Measurements from ENCODE around the gene CMPK1. TPM values are rescaled to one million over a fixed set of nuclear protein-coding genes. Genes with fewer than 3 reads are reported as not detected.

The CMPK1 gene
- total and polyA plus RNA-seq, 10 of the 15 experiments (the other 5 are each of a cell fraction or from before 2014, with no cell fraction given) = 43.7 to 159 (median 85.6) TPM

DNA sequence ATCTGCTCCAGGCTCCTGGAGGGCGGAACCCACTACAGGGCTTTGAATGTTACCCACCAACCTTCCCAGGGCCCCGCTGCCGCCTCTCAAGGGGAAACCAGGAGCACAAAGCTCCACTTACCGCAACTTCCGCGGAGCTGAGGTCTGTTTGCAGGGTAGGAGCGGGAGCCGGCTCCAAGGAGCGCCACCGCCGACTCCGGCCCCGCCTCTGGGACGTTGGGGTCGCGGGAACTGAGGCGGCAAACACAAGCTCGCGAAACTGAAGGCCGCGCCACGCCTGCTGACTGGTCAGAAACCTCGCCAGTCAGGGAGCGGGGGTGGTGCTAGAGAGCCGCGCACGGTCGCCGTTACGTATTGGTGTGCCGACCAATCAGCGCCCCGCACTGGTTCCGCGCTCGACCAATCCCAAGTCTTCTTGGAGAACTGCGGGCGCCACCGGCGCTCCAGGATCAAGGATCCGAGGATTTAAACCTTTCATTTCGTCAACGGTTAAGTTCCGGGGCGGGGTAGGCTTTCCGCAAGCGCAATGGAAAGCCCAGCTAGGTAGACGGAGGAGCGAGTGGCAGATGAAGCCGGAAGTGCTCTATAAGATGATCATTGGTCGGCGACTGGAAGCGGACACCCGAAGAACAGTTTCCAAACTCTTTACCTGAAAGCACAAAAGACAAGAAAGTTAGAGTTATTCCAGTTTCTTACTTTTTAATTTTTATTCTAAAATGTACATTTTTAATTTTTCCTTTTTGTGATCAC lies 19.5 kb upstream of the CMPK1 start, which contains the start of gene STIL (continued):
- TF ChIP-seq POLR2AphosphoS5 (IDR thresholded peaks at IDR 0.05; ENCODE audit: low read length) (peak; percentile 89), GATAD2B (conservative IDR thresholded peaks at IDR 0.05; ENCODE audit: low read depth) (peak; percentile 63; the same call in 1 of the 2 replicates), LARP7 (IDR thresholded peaks at IDR 0.05) (no peak), HDGF (IDR thresholded peaks at IDR 0.05) (0 out of 2 replicates have a peak, but pooled peaks have one; percentile 18), EP300 (IDR thresholded peaks at IDR 0.05; ENCODE audit: borderline replicate concordance in 1 of 2, control insufficient read depth in 1 of 2, low read depth in 2 of 2, low read length in 2 of 2) (peak in 1 of 2 experiments; percentile 39; a peak in 1 of 4 replicates), ZNF622 (IDR thresholded peaks at IDR 0.05) (no peak), MEF2B (IDR thresholded peaks at IDR 0.05; ENCODE audit: partially characterized antibody, poor library complexity, severe bottlenecking) (no peak), DPF2 (IDR thresholded peaks at IDR 0.05) (peak; percentile 37; the same call in 1 of the 2 replicates), TARDBP (IDR thresholded peaks at IDR 0.05; ENCODE audit: borderline replicate concordance) (no peak), MXI1 (IDR thresholded peaks at IDR 0.05; ENCODE audit: low read depth, low read length) (peak; percentile 94), KAT2A (conservative IDR thresholded peaks at IDR 0.05; ENCODE audit: control insufficient read depth, low read depth, low read length) (no peak), RBBP5 (conservative IDR thresholded peaks at IDR 0.05) (no peak), ZZZ3 (IDR thresholded peaks at IDR 0.05; ENCODE audit: control insufficient read depth, insufficient read length, low read depth) (no peak), MTA2 (IDR thresholded peaks at IDR 0.05; ENCODE audit: low read depth) (no peak), SMAD5 (IDR thresholded peaks at IDR 0.05; ENCODE audit: low read depth) (no peak), STAT1 (conservative IDR thresholded peaks at IDR 0.05) (no peak), RFX5 (IDR thresholded peaks at IDR 0.05; ENCODE audit: low read depth, low read length) (peak; percentile 82), NR2C2 (IDR thresholded peaks at IDR 0.05; ENCODE audit: borderline replicate concordance, control insufficient read depth, insufficient read length, low read depth) (no peak), SPI1 (IDR thresholded peaks at IDR 0.05; ENCODE audit: borderline replicate concordance, insufficient read depth, low read depth, low read length) (peak; percentile 13; the same call in 1 of the 2 replicates), RAD21 (IDR thresholded peaks at IDR 0.05; ENCODE audit: insufficient read depth, low read depth, low read length) (no peak), ZNF217 (IDR thresholded peaks at IDR 0.05) (no peak), ETV6 (conservative IDR thresholded peaks at IDR 0.05 in 1 of 2, IDR thresholded peaks at IDR 0.05 in 1 of 2; ENCODE audit: borderline replicate concordance in 1 of 2, low read depth in 1 of 2) (no peak), NFIC (IDR thresholded peaks at IDR 0.05; ENCODE audit: low read depth, low read length) (peak; percentile 24; the same call in 1 of the 2 replicates), JUND (IDR thresholded peaks at IDR 0.05; ENCODE audit: low read depth, low read length) (no peak), IRF4 (IDR thresholded peaks at IDR 0.05; ENCODE audit: low read depth, low read length) (no peak)
- TF ChIP-seq, protein P1, sequence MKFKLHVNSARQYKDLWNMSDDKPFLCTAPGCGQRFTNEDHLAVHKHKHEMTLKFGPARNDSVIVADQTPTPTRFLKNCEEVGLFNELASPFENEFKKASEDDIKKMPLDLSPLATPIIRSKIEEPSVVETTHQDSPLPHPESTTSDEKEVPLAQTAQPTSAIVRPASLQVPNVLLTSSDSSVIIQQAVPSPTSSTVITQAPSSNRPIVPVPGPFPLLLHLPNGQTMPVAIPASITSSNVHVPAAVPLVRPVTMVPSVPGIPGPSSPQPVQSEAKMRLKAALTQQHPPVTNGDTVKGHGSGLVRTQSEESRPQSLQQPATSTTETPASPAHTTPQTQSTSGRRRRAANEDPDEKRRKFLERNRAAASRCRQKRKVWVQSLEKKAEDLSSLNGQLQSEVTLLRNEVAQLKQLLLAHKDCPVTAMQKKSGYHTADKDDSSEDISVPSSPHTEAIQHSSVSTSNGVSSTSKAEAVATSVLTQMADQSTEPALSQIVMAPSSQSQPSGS (IDR thresholded peaks at IDR 0.05; ENCODE audit: low read length) = no peak
- TF ChIP-seq, protein P2, sequence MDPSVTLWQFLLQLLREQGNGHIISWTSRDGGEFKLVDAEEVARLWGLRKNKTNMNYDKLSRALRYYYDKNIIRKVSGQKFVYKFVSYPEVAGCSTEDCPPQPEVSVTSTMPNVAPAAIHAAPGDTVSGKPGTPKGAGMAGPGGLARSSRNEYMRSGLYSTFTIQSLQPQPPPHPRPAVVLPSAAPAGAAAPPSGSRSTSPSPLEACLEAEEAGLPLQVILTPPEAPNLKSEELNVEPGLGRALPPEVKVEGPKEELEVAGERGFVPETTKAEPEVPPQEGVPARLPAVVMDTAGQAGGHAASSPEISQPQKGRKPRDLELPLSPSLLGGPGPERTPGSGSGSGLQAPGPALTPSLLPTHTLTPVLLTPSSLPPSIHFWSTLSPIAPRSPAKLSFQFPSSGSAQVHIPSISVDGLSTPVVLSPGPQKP (IDR thresholded peaks at IDR 0.05; ENCODE audit: low read depth, low read length) = peak; percentile 45
- TF ChIP-seq, protein P3, sequence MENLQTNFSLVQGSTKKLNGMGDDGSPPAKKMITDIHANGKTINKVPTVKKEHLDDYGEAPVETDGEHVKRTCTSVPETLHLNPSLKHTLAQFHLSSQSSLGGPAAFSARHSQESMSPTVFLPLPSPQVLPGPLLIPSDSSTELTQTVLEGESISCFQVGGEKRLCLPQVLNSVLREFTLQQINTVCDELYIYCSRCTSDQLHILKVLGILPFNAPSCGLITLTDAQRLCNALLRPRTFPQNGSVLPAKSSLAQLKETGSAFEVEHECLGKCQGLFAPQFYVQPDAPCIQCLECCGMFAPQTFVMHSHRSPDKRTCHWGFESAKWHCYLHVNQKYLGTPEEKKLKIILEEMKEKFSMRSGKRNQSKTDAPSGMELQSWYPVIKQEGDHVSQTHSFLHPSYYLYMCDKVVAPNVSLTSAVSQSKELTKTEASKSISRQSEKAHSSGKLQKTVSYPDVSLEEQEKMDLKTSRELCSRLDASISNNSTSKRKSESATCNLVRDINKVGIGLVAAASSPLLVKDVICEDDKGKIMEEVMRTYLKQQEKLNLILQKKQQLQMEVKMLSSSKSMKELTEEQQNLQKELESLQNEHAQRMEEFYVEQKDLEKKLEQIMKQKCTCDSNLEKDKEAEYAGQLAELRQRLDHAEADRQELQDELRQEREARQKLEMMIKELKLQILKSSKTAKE (IDR thresholded peaks at IDR 0.05; ENCODE audit: low read depth, poor library complexity, severe bottlenecking) = no peak
